Neutrophil (primary cell): Measurements from ENCODE around the gene MEIKIN.

Source experiments
- H3K27ac ChIP-seq: fragments of 200-600 bp; sonication (generic); 2 replicates; pipeline ENCODE4 v1.5.1; 2016; ENCODE audit warnings: mild to moderate bottlenecking, moderate library complexity
- H3K27me3 ChIP-seq: fragments of 200-600 bp; sonication (generic); 2 replicates; pipeline ENCODE4 v1.6.0; 2016; ENCODE audit warnings: mild to moderate bottlenecking
- H3K36me3 ChIP-seq: fragments of 200-600 bp; sonication (generic); 2 replicates; pipeline ENCODE4 v1.5.1; 2017
- H3K4me1 ChIP-seq, 2 experiments: fragments of 200-600 bp in 1 of 2; sonication (generic) in 1 of 2; 1 replicate in 1 of 2; 2 replicates in 1 of 2; pipeline versions ENCODE4 v1.5.1 to v1.6.1; 2013 to 2016; ENCODE audit warnings: low read depth in 1 of 2, low read length in 1 of 2, mild to moderate bottlenecking in 1 of 2, moderate library complexity in 1 of 2; ENCODE audit not compliant: control insufficient read depth in 1 of 2, insufficient read depth in 1 of 2
- H3K4me3 ChIP-seq, 2 experiments: fragments of 200-600 bp in 1 of 2; sonication (generic) in 1 of 2; 1 replicate in 1 of 2; 2 replicates in 1 of 2; pipeline ENCODE4 v1.5.1; 2013 to 2016; ENCODE audit warnings: low read depth in 1 of 2, low read length in 1 of 2, mild to moderate bottlenecking in 1 of 2, moderate library complexity in 1 of 2
- H3K9me3 ChIP-seq: fragments of 200-600 bp; sonication (generic); 2 replicates; pipeline ENCODE4 v1.5.1; 2016
- TF ChIP-seq, protein P1 (sequence below): fragments of 200-600 bp; sonication (generic); IDR thresholded peaks from 2 replicates; pipeline ENCODE4 v1.5.1; 2016; ENCODE audit warnings: antibody characterized with exemption

MEIKIN gene

DNA sequence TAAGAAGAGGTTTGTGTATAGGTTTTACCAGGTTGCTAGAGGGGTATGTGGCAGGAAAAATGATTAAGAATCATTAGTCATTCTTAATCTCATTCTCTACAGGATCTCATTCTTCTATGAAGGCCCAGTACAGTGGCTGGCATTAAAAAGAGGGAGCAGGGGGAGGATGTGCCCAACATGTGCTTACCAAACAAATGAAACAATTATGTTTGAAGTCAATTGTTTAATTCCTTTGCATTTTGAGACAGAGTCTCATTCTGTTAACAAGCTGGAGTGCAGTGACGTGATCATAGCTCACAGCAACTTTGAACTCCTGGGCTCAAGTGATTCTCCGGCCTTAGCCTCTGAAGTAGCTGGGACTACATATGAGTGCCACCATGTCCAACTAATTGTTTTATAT is 171.7 kb downstream of the MEIKIN start:
- Histone ChIP-seq H3K36me3 (no peaks in the 10 kb centered on the region), H3K27me3 (no peaks in the 10 kb centered on the region), H3K4me3 (no peak overlapping the region), H3K9me3 (no peaks in the 10 kb centered on the region), H3K4me1 (peaks cover 7 to 35% of the 10 kb centered on the region in 2 experiments), H3K27ac (no peak overlapping the region)
- TF ChIP-seq, protein P1, sequence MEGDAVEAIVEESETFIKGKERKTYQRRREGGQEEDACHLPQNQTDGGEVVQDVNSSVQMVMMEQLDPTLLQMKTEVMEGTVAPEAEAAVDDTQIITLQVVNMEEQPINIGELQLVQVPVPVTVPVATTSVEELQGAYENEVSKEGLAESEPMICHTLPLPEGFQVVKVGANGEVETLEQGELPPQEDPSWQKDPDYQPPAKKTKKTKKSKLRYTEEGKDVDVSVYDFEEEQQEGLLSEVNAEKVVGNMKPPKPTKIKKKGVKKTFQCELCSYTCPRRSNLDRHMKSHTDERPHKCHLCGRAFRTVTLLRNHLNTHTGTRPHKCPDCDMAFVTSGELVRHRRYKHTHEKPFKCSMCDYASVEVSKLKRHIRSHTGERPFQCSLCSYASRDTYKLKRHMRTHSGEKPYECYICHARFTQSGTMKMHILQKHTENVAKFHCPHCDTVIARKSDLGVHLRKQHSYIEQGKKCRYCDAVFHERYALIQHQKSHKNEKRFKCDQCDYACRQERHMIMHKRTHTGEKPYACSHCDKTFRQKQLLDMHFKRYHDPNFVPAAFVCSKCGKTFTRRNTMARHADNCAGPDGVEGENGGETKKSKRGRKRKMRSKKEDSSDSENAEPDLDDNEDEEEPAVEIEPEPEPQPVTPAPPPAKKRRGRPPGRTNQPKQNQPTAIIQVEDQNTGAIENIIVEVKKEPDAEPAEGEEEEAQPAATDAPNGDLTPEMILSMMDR, result no peak

DNA sequence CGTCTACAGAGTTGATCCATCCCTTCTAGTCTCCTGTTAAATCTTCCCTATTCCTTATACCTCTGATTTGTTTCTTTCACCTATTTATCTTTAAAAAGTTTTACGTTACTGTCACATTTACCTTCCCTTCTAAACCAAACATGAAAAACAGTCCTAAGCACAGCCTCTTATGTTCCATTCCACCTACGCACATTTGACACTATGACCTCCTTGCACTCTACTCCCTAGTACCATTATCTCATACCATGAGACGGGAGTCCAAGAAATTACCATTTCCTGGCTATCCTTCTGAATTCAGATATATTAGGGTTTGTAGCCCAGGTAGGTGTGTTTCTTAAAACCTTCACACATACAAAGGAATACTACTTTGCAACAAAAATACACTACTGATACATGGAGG is 173.8 kb downstream of the MEIKIN start:
- no peaks in the 10 kb centered on the region for H3K9me3 ChIP-seq
- H3K4me1 ChIP-seq, result peaks cover 7 to 40% of the 10 kb centered on the region in 2 experiments
- H3K36me3 ChIP-seq, result no peaks in the 10 kb centered on the region
- no peak overlapping the region for H3K4me3 ChIP-seq
- no peaks in the 10 kb centered on the region for H3K27me3 ChIP-seq
- H3K27ac ChIP-seq, result peak overlapping the region; percentile 12
- TF ChIP-seq, protein P1, result no peak

DNA sequence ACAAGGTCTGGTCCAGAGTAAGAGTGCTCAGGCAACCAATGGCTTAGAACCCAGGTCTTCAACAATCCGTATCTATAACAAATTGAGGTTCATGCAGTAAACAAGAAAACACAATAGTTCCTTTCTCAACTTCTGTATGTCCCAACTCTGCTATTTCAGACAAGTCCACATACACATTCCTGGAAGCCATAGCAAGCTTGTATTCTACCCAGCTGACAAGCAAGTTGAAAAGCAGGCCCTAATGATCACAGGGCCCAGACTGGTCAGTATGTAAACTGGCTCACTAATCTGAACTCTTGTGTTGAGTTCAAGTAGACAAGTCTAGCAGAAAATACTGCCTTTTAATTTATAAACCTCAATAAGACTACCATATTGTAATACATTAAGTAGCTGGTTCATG is 175.5 kb downstream of the MEIKIN start:
- Histone ChIP-seq H3K27ac (peak overlapping the region; percentile 42), H3K4me1 (peaks cover 7 to 32% of the 10 kb centered on the region in 2 experiments), H3K36me3 (no peaks in the 10 kb centered on the region), H3K4me3 (no peak overlapping the region), H3K9me3 (no peaks in the 10 kb centered on the region), H3K27me3 (no peaks in the 10 kb centered on the region)
- TF ChIP-seq, protein P1, result no peak

DNA sequence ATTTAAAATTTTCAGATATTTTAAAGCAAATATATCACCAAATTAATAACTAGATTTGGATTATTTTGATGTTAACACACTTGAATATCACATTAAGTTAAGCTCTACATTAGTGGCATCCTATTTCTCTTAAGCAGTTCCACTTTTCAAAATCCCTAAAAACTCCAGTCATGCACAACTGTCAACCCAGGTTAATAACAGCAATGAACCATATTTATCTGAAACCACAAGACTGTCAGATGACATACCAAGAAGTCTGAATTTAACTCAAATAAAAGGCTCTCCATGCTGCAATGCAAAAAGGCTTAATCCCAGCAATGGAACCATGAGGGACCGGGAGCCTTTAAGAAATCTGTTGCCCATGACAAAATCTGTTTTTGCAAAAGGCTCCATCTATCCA is 176.1 kb downstream of the MEIKIN start:
- Histone ChIP-seq H3K27me3 (no peaks in the 10 kb centered on the region), H3K27ac (peak overlapping the region; percentile 42), H3K4me1 (peaks cover 7 to 32% of the 10 kb centered on the region in 2 experiments), H3K4me3 (no peak overlapping the region), H3K9me3 (no peaks in the 10 kb centered on the region), H3K36me3 (no peaks in the 10 kb centered on the region)
- TF ChIP-seq, protein P1, result no peak

DNA sequence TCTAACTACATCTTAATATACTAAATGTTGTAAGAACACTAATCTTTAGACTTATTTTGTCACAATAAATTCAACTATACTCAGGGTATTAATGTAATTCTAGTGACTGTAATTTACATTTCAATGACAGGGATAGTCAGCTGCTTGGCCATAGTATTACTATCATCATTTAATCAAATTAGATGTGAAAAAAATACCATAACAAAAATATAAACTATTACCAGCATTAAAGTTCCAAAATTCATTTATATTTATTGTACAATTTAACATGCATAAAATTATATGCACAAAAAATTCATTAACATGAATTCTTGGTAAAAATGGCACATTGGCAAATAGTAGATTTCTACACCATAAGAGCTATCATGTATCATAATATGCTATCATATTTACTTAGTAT is 177.6 kb downstream of the MEIKIN start:
- no peaks in the 10 kb centered on the region for H3K27me3 ChIP-seq
- H3K27ac ChIP-seq, result no peak overlapping the region
- peaks cover 7 to 32% of the 10 kb centered on the region in 2 experiments for H3K4me1 ChIP-seq
- no peaks in the 10 kb centered on the region for H3K36me3 ChIP-seq
- no peaks in the 10 kb centered on the region for H3K9me3 ChIP-seq
- TF ChIP-seq, protein P1, result no peak
- H3K4me3 ChIP-seq, result no peak overlapping the region

DNA sequence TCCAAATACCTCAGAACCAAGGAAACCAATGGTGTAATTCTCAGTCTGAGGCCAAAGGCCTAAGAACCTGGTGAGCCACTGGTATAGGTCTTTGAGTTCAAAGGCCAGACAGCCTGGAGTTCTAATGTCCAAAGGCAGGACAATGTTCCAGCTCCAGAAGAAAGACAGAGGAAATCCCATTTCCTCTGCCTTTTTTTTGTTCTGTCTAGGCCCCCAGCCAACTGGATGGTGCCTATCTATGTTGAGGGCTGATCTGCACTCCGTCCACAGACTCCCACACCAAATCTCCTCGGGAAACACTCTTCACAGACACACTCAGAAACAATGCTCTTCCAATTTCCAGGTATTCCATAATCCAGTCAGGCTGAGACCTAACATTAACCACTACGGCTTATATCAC is 178.8 kb downstream of the MEIKIN start:
- no peak overlapping the region for H3K4me3 ChIP-seq
- TF ChIP-seq, protein P1, result no peak
- no peaks in the 10 kb centered on the region for H3K27me3 ChIP-seq
- no peaks in the 10 kb centered on the region for H3K36me3 ChIP-seq
- no peaks in the 10 kb centered on the region for H3K9me3 ChIP-seq
- H3K4me1 ChIP-seq, result peaks cover 7 to 32% of the 10 kb centered on the region in 2 experiments
- H3K27ac ChIP-seq, result no peak overlapping the region
